AG10803 (cell line): ENCODE measurements around the gene TBXAS1.

ENCODE experiments used
- DNase-seq: peaks from one replicate; pipeline ENCODE4 v3.0.0; 2010; ENCODE audit warnings: low read depth
- H3K4me3 ChIP-seq: 2 replicates; pipeline ENCODE4 v1.5.1; 2011; ENCODE audit warnings: mild to moderate bottlenecking, low read length, control low read depth
- CTCF ChIP-seq: conservative IDR thresholded peaks from 2 replicates; pipeline ENCODE4 v1.5.1; 2011; ENCODE audit warnings: mild to moderate bottlenecking, low read length, control low read depth, inconsistent platforms

The TBXAS1 gene

GRCh38 chr7:139914306-139915267 lies 85.5 kb downstream of the TBXAS1 start:
- no peak for TF ChIP-seq CTCF
- DNase-seq = peak; percentile 53
- H3K4me3 ChIP-seq = no peak overlapping the region

- peak; percentile 48 for DNase-seq
- TF ChIP-seq CTCF = no peak
Measured at GRCh38 chr7:139915268-139915863, 86.3 kb downstream of the TBXAS1 start.

GRCh38 chr7:139915864-139916716 lies 87.0 kb downstream of the TBXAS1 start:
- DNase-seq = peak; percentile 96
- H3K4me3 ChIP-seq = no peak overlapping the region
- no peak for TF ChIP-seq CTCF

More at GRCh38 chr7:139915268-139915863, 86.3 kb downstream of the TBXAS1 start:
- H3K4me3 ChIP-seq = no peak overlapping the region

- no peak for TF ChIP-seq CTCF
- H3K4me3 ChIP-seq = no peak overlapping the region
- no peak for DNase-seq
Measured at GRCh38 chr7:139916717-139917395, 87.8 kb downstream of the TBXAS1 start.

- no peak for DNase-seq
- no peak for TF ChIP-seq CTCF
- H3K4me3 ChIP-seq = no peak overlapping the region
Measured at GRCh38 chr7:139917851-139918250, 88.8 kb downstream of the TBXAS1 start.

GRCh38 chr7:139918480-139918879 lies 89.4 kb downstream of the TBXAS1 start:
- DNase-seq = no peak

More at GRCh38 chr7:139918480-139918879, 89.4 kb downstream of the TBXAS1 start:
- H3K4me3 ChIP-seq = no peak overlapping the region
- TF ChIP-seq CTCF = no peak
